HG03342 (cell line): ENCODE measurements around the gene TDRD7.
A peak's percentile ranks its signal among the peaks of the same experiment; 100 is the strongest.

Experiments used
- ATAC-seq: cut with Tn5 transposase; IDR thresholded peaks from one replicate; pipeline ENCODE4 v1.9.1; 2021; ENCODE audit warnings: mild to moderate bottlenecking, moderate library complexity; ENCODE audit not compliant: unreplicated experiment

TDRD7 gene

GRCh38 chr9:97525451-97525850 is 113.6 kb downstream of the TDRD7 start:
- ATAC-seq: no peak

- ATAC-seq: no peak
Observed at GRCh38 chr9:97526895-97527575, 115.1 kb downstream of the TDRD7 start.

GRCh38 chr9:97527626-97528528 is 116.0 kb downstream of the TDRD7 start:
- no peak for ATAC-seq

GRCh38 chr9:97528529-97529230 is 116.8 kb downstream of the TDRD7 start:
- ATAC-seq: no peak

GRCh38 chr9:97529363-97530076 is 117.6 kb downstream of the TDRD7 start:
- ATAC-seq: peak; percentile 68

- no peak for ATAC-seq
Observed at GRCh38 chr9:97531888-97532376, 120.0 kb downstream of the TDRD7 start.

- no peak for ATAC-seq
Observed at GRCh38 chr9:97534185-97534584, 122.3 kb downstream of the TDRD7 start.

GRCh38 chr9:97534961-97535594 is 123.2 kb downstream of the TDRD7 start:
- no peak for ATAC-seq

- ATAC-seq: no peak
Observed at GRCh38 chr9:97535771-97536170, 123.9 kb downstream of the TDRD7 start.

- no peak for ATAC-seq
Observed at GRCh38 chr9:97536480-97536879, 124.6 kb downstream of the TDRD7 start.

- ATAC-seq: no peak
Observed at GRCh38 chr9:97543561-97543960, 131.7 kb downstream of the TDRD7 start.

GRCh38 chr9:97545486-97545885 is 133.6 kb downstream of the TDRD7 start:
- ATAC-seq: no peak
